Measurements from ENCODE around the gene CDK9.

The CDK9 gene

DNA sequence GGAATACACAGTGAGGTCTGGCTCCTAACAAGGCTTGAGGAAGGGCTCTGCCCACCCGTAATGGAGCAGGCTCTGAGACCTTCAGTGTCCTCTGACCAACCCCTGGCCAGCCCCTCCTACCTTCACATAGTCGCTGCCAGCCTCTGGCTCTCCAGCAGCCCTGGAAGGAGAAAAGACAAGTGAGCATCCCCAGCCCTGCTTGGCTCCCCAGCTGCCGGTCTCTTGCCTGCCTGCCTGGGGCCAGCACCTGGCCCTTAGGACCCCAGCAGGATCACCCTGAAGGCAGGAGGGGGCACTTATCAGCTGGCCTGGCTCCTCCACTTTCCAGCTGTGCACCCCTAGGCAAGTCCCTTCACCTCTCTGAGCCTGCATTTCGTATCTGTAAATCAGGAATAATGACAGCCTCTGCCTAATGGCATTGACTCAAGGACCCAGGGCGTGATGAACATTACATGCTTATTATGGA lies 24.3 kb upstream of the CDK9 start:
- no peak for DNase-seq (ENCODE audit: low read depth in 4 of 4, low spot score in 1 of 4)

DNA sequence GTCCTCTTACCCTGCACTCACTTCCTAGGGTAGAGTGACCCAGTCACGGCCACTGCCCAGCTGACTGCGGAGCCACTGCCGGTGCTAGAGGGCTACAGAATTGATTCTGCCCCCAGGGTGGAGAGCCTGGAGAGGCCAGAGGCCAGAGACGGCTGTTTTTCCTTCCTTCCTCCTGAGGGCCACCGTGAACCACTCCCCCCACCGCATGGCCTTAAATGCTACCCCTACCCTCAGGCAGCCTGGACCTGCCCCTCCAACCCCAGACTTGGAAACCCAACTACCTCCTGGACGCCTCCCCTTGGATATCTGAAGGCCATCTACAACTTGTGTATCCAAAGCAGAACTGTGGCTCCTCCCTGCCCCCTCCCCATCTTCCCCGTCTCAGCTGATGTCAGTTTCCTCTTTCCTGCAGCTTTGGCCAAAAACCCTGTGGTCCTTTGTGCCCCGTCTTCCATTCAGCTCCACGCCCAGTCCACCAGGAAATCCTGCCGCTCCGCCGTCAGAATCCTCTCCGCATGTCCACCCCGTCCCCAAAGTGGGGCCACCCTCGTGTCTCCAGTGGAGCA lies 23.6 kb upstream of the CDK9 start:
- no peak for DNase-seq (ENCODE audit: low read depth in 4 of 4, low spot score in 1 of 4)

DNA sequence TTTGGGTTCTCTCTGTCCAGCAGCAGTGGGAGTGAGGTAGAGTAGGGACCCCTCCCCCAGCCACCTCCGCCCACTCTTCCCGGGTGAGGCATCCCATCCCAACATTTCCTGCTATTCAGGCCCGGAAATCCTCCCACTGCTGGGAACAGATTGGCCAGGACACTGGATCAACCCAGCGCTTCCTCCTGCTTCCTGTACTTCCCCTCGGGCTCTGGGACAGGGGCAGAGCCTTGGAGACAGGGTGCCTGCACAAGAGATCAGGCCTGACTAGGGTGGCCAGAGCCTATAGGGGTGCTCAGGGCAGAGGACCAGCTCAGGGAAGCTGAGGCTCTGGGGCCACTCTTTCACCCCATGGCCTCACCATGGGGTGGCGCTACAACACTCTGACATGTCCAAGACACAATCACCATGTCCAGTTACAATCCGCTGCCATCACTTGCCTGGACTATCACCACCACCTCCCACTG lies 21.9 kb upstream of the CDK9 start:
- no peak for DNase-seq (ENCODE audit: low read depth in 4 of 4, low spot score in 1 of 4)

DNA sequence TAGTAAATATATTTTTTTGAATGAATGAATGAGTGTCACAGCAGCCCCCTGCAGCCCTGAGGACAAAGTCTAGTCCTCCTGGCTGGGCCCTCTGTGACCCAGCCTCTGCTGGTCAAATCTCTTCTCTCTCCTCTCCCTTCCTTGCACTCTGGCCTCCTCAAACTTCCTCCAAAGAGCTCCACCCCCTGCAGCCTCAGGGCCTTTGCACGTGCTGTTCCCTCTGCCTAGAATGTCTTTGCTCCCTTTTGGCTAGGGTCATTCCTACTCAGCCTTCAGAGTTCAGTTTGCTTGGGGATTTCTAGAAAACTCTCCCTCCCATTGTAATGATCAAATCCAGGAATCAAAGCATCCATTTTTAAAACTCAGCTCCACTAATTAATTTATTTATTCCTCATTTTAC lies 20.4 kb upstream of the CDK9 start:
- DNase-seq (ENCODE audit: low read depth in 4 of 4, low spot score in 1 of 4), result no peak

DNA sequence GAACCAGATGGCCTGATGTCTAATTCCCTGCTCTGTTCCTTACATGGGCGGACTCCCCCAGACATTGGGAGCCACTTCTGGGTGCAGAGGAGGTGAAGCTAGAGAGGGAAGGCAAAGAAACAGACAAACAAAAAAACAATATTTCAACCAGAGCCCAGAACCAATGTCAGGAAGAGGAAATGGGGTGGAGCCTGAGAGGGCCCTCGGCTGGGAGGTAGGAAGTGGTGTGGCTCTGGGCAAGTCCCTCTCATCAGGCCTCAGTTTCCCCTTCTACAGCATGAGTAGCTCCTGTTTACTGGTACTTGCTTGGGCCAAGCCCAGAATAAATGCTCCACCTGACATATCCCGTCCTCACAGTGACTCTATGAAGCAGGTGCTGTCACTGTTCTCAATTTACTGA lies 18.4 kb upstream of the CDK9 start:
- no peak for DNase-seq (ENCODE audit: low read depth in 4 of 4, low spot score in 1 of 4)

DNA sequence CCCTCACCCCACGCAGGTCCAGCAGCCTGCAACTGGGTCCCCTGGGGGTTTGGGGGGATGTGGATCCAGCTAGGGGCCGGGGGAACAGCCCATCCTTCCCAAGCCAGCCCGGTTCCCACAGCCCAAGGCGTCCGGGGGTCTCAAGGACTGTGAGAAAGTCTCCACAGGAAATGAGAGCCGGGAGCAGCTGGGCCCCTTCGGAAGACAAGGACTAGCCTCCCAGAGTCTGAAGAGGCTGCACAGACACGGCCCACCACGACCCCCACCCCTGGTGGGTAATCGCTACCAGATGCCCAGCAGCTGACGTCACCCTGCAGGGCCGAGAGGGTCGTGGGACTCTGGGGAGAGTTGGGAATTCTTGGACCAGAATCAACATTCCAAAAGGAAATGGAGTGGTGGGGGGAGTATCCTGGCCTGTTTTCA lies 17.9 kb upstream of the CDK9 start:
- DNase-seq (ENCODE audit: low read depth in 4 of 4, low spot score in 1 of 4), result no peak

DNA sequence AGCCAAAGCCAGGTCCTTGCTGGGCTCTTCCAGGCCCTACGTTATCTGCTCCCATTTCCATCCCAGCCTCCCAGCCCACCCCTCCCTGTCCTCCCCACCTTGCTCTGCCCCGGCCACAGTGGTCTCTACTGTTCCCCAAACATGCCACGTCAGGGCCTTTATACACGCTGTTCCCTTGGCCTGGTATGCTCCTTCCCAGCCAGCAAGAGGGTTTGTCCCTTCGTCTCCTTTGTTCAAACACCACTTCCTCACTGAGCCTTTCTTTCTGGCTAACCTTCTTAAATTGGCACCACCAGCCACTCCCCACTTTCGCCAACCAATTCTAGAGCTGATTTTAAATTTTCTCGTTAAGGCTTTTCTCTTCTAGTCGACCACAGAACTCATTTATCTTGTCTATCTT lies 17.1 kb upstream of the CDK9 start:
- no peak for DNase-seq (ENCODE audit: low read depth in 4 of 4, low spot score in 1 of 4)

DNA sequence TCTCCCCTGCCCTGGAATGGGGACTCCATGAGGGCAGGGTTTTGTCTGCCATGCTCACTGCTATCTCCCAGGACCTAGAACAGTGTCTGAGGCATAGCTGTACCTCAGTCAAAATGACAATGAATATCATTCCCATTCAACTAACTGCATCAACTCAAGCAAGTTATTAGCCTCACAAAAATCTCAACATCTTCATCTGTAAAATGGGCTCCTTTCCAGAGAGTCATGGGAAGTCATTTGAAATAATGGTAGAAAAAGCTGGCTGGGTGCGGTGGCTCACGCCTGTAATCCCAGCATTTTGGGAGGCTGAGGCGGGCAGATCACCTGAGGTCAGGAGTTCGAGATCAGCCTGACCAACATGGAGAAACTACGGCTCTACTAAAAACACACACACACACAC lies 16.7 kb upstream of the CDK9 start:
- DNase-seq (ENCODE audit: low read depth in 4 of 4, low spot score in 1 of 4), result no peak

DNA sequence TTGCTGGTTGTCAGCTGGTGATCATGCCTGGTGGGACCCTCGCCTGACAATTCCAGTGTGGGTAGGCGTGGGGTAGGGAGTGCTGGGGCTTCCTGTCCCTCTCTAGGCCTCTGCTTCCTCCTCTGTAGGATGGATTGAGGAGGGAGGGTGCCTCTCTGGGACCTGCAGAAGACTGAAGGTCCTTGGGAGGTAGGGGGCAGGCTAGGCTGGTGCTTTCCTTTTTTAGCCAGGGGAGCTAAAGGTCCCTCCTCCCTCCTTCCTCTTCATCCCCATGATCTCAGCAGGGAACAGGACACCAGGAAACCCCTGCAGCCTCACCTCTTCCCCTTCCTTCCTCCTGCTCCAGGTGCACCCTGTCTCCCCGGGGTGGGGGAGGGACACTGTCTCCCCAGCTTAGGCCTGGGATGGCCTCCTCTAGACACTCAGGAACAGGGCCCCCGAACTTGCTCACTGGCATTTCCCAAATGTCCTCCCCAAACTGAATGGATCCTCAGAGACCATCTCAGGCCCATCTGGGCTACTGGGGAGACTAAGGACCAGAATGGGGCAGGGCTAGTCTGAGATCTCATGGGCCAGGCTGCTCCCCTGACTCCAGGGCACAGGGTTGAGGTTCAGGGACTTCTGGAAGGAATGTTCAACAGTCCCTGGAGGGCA lies 15.8 kb upstream of the CDK9 start:
- no peak for DNase-seq (ENCODE audit: low read depth in 4 of 4, low spot score in 1 of 4)

DNA sequence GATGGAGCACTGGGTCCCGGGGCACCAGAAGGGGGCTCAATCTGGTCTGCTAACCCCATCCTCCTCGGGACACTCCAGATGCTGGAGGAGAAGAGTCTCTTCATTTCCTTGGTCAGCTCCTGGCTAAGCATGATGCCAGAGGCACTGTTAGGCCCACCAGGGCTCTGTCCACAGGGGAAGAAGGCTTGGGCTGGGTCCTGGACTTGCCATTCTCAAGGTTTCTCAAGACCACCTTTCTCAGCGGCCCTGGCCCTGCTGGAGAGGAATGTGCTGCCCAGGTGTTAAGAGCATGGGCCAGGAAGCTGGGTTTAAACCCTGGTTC lies 15.3 kb upstream of the CDK9 start:
- no peak for DNase-seq (ENCODE audit: low read depth in 4 of 4, low spot score in 1 of 4)

DNA sequence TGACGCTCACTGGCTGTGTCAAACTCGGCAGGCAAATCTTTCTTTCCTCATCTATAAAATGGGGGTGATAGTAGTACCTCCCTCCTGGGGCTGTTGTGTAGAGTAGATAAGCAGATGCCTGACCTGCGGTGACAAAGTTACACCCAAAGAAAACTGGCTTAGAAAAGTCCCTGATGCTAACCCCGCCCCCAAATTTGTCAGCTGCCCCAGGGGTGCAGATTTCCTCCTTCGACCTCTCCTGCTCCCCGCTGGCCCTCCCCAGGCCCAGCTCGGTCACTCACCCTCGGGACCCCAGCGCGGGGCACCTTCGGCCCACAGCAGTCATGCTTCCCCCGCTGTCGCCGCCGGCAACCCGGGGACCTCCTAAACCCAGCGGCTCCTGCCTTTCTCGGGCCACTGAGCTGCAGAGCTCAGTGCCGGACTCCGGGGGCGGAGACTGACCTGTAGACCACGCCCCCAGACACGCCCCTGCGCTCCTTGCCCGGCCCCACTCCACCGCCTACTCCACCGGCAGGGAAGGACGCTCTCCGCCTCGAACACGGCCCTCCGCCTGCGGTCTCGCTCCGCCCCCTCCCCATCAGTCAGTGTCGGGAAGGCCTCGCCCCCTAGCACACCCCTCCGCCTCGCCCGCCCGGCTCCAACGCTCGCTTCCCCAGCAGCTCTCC lies 14.8 kb upstream of the CDK9 start:
- DNase-seq (ENCODE audit: low read depth in 4 of 4, low spot score in 1 of 4), result peak; percentile 90 to 97 (median 94)

DNA sequence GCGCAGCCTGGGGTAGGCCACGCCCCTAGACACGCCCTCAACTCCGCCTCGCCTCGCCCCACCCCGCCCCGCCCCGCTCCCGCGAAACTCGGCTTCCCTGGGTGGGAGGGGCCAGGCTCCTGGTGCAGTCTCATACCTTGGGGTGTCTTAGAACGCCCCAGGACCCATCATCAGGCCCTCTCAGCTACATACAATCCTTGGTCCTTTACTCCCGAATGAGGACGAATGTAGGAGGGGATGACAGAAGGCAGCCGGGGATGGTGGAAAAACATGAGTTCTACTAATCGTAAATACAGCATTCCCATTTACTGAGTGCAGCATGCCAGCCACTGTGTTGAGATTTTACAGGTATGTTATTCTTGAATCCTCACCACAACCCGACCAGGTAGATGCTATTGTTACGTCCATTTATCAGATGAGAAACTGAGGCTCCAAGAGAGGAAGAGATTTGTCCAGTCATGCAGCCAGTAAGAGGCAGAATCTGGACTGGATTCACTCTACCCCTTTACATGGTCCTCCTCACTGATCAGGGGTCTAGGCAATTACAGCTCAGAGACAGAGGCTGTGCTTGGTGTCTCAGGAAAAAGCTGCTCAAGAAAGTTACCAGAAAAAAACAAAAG lies 14.2 kb upstream of the CDK9 start:
- no peak for DNase-seq (ENCODE audit: low read depth in 4 of 4, low spot score in 1 of 4)

DNA sequence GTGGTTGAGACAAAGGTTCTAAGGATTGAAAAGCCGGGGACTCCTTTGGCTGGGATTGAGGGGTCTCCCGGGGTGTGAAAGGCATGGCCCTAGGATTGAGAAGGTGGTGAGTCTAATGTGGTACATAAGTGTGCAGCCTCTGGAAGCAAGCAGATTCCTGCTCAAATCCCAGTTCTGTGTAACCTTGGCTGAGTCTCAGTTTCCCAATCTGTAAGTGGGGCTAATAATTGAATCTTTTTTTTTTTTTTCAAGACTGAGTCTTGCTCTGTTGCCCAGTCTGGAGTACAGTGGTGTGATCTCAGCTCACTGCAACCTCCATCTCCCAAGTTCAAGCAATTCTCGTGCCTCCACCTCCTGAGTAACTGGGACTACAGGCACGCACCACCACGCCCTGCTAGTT lies 13.2 kb upstream of the CDK9 start:
- no peak for DNase-seq (ENCODE audit: low read depth in 4 of 4, low spot score in 1 of 4)

DNA sequence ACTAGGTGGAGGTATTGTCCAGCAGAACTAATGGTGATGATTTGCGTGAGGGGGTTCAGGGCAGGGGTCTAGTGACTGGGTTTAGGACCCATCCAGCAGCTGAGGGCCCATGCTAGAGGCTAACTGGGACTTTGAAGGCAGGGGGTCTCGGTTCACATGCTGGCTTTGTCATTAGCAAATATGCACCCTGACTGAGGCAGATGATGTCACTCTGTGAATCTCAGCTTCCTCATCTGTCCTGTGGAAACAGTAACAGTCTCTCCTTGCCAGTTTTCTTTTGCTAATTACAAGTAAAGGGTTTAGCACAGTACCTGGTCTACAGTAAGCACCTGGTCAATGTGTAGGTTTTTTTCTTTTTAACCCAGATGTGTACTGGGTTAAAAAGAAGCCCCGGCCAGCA lies 12.6 kb upstream of the CDK9 start:
- DNase-seq (ENCODE audit: low read depth in 4 of 4, low spot score in 1 of 4), result no peak

DNA sequence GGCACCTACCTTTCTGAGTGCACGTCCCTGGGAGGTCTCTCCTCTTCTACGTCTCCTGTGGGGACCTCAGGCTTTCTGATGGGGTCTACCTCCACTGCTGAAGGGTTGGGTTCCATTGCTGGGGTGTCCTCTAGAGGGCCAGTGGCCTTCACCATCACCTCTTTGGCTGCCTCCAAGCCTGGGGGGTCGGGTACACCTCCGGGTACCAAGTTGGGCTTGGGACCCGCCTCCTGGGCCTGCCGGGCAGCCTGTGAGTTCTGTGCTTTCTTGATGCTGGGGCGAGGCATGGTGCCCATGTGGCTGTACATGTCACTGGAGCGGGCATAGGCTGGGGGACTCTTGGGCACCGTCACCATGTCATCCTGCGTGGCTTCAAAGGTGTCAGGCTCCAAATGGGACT lies 11.9 kb upstream of the CDK9 start:
- DNase-seq (ENCODE audit: low read depth in 4 of 4, low spot score in 1 of 4), result no peak

DNA sequence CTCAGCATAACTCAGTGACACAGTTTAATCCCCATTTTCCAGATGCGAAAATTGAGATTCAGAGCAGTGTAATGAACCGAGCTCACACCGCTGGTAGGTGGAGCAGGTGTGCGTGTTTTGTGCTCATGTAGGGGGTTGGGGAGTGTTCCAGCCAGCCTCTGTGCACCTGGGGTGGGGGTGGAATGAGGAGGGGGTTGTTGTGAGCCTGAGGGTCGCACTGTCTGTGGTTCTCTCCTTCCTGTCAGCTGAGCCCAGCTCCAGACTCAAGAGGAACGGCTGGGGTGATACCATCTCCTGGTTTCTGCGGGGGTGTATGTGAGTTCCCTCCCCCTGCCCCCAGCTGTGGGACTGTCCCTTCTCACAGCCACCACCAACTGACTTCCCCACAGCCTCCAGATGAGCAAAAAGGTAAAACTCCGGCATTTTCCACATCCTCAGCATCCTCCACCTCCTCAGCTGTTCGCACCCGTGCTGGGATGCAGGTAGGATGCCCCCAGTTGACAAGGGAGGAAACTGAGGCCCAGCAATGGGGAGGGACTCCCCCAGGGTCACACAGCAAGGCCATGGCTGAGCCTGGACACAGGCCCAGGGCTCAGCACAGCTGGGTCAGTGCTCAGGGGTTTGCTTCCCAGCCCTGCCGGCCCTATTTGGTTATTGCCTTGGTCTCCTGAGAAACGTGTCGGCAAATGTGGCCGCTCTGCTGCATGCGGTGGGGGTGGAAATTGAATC lies 9.5 kb upstream of the CDK9 start:
- peak in 2 of 4 experiments; percentile 53 to 76 for DNase-seq (ENCODE audit: low read depth in 4 of 4, low spot score in 1 of 4)

DNA sequence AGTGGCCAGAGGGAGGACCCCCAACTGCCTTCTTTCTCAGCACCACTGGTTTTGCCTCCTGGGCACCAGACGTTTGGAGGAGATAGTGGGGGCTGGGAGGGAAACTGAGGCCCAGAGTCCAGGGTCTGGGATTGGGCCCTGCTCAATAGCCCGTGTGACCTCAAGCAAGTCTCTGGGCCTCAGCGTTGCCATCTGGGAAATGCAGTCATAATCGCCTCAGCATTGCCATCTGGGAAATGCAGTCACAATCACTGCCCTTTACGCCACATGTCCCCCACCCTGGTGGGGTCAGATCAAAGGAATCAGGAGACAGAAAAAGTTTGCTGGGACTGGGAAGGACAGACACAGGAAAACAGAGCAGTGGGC lies 8.9 kb upstream of the CDK9 start:
- no peak for DNase-seq (ENCODE audit: low read depth in 4 of 4, low spot score in 1 of 4)

DNA sequence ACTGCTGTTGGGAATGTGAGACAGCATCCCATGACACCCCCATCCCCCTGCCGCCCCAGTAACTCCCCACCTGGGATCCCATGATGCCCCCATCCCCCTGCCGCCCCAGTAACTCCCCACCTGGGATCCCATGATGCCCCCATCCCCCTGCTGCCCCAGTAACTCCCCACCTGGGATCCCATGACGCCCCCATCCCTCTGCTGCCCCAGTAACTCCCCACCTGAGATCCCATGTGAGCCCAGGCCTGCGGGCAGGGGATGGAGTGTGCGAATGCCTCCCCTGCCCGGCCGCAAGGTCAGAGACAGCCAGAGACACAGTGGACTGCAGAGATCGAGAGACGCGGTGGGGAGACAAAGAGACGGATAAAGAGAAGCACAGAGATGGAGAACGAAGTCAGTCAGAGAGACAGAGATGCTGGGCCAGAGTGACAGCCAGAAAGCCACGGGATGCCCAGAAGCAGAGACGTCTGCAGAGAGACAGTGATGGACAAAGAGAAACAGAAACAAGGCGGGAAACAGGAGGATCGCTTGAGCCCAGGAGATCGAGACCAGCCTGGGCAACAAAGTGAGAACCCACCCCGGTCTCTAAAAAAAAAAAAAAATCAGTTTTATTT lies 8.4 kb upstream of the CDK9 start:
- DNase-seq (ENCODE audit: low read depth in 4 of 4, low spot score in 1 of 4), result no peak

DNA sequence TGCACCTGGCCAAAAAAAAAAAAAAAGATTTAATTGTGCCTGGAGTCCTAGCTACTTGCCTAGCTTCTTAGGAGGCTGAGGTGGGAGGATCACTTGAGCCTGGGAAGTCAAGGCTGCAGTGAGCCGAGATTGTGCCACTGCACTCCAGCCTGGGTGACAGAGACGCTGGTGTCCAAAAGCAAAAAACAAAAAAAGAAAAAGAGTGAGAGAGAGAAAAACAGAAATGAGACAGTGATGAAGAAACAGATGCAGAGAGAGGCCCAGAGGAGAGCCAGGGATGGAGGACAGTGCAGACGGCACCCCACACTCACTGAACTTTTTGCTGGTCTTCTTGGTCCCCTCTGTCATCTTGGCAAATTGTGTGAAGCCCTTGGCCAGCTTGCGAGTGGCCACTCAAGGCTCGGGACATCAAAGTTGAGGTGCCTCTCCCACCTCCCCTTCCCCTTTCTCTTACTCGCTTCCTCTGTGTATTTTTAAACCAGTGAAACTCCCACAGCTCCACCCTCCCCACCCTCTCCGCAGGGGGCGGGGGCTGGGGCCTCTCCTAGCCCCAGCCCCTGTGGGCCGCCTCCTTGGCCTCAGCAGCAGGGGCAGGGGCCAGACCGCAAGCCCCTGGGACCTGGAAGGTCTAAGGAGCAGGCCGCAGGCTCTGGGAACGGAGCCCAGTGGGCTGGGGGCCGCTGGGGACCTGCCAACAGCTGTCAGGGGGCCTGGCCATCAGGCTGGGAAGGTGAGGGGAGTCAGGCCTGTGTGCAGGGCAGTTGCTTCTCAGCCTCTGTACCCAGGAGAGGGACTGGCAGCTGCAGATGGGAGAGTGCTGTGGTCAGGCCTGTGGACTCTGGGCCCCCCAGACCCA lies 7.3 kb upstream of the CDK9 start, which contains the start of gene SH2D3C:
Gene SH2D3C (minus strand): TSS at position 387 of the 856 bp plus-strand sequence. CDS start 39 bp downstream, at position 348.
- no peak for DNase-seq (ENCODE audit: low read depth in 4 of 4, low spot score in 1 of 4)

All from stimulated activated CD4-positive, alpha-beta T cell treated with anti-CD3 and anti-CD28 coated beads, Interleukin-1b, Interleukin-23, amount 100 ng/mL, for 24 hours (primary cell).